MV-4-11 (cell line): ENCODE measurements around the gene PALS1.
A peak's percentile ranks its signal among the peaks of the same experiment; 100 is the strongest.
"Not testable (repeated sequence)": the region's sequence is repeated elsewhere in the genome, so short reads cannot be mapped to it uniquely, and the experiment has no call there.

Experiments
- DNase-seq: peaks from one replicate; lab custom pipeline; 2025; lab: John Stamatoyannopoulos, UW

Gene PALS1

DNA sequence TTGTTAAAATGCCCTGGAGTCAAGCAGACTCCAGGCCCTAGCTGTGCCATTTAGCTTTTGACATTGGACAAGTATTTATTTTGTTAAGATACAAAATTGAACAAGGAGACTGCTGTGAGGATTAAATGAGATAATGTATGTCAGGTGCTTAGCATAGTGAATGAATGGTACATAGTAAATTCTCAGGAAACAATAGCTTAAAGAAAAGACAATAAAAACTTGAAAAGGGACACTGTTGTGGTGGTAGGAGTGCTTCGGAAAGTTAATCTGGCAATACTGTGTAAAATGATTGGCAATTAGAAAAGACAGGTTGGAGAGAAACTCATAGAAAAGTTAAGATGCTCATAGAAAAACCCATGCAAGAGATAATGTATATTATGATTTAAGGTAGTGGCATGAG lies 19.7 kb downstream of the PALS1 start:
- DNase-seq = no peak

DNA sequence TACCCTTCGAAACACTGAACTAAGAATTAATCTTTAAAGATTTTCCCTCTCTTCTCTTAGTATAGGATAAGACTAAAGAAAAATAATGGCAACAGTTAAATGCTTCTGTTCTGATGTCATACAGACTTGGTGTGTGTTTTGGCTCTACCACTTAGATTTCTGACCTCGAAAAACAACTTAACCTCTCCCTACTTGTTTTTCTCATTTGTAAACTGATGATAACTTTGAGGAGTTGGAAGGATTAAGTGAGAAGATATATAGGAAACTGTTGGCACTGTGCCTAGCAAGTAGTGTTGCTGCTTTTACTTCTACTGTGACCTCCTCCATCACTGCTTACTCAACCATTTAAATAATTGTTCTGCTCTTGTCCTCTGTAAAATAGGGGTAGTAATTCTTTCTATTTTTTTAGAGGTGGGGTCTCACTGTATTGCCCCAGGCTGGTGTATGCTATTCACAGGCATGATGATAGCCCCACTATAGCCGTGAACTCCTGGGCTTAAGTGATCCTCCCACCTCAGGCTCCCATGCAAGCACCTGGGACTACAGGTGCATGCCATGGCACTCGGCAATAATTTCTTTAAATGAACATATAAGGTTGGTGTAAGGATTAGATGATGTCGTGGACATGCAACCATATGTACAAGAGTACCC lies 22.4 kb downstream of the PALS1 start:
- no peak for DNase-seq

DNA sequence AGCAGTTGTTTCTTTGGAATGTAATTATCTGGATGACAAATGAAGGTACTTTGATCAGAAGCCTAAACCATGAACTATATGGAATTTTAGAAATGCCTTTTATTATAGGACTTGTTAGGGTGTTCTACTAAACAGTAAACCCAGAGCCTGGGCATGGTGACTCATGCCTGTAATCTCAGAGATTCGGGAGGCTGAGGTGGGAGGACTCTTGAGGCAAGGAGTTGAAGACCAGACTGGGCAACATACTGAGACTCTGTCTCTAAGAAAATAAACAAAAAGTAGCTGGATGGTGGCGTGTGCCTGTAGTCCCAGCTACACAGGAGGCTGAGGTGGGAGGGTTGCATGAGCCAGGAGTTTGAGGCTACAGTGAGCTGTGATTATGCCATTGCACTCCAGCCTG lies 23.9 kb downstream of the PALS1 start:
- DNase-seq = no peak

DNA sequence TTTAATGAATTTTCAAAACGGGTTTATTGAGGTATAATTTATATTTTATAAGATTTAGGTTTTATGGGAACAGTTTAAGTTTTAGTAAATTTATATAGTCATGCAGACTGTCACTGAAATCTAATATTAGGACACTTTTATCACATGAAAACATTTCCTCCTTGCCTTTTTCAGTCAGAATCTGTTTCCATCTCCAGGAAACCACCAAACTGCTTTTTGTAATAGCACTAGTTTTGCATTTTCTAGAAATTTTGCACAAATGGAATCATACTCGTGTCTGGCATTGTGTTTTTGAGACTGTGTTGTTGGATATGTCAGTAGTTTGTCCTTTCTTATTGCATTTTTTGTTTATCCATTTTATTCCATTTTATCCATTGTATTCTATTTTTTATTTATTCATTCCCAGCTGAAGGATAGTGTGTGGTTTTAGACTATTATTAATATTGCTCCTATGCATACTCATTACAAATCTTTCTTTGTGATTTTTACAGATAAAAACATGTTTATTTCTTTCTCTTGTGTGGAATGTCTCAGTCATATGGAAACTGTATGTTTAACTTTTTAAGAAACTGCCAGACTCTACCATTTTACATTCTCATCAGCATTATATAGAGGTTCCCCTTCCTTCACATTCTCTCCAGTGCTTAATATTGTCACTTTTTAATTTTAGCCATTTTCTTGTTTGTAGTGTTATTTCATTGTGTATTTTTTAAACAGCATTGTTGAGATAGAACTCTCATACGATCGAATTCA lies 26.5 kb downstream of the PALS1 start:
- DNase-seq = no peak

DNA sequence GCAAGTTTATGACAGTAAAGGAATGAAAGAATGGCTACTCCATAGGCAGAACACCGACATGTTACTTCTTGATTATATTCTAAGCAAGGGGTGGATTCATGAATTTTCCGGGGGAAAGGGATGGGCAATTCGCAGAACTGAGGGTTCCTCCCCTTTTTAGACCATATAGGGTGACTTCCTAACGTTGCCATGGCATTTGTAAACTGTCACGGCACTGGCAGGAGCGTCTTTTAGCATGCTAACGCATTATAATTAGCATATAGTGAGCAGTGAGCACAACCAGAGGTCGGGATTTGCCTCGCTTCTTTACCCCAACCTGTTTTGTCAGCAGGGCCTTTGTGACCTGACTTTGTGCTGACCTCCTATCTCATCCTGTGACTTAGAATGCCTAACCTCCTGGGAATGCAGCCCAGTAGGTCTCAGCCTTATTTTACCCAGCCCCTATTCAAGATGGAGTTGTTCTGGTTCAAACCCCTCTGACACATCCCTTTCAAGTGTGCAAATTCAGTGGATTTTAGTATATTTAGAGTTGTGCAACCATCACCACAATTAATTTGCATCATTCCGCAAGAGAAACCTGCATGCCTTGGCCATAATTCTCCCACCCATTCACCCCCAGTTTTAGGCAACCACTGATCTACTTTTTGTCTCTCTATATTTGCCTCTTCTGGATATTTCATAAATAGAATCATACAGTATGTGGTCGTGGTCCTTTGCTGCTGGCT lies 27.4 kb downstream of the PALS1 start:
- DNase-seq = no peak

DNA sequence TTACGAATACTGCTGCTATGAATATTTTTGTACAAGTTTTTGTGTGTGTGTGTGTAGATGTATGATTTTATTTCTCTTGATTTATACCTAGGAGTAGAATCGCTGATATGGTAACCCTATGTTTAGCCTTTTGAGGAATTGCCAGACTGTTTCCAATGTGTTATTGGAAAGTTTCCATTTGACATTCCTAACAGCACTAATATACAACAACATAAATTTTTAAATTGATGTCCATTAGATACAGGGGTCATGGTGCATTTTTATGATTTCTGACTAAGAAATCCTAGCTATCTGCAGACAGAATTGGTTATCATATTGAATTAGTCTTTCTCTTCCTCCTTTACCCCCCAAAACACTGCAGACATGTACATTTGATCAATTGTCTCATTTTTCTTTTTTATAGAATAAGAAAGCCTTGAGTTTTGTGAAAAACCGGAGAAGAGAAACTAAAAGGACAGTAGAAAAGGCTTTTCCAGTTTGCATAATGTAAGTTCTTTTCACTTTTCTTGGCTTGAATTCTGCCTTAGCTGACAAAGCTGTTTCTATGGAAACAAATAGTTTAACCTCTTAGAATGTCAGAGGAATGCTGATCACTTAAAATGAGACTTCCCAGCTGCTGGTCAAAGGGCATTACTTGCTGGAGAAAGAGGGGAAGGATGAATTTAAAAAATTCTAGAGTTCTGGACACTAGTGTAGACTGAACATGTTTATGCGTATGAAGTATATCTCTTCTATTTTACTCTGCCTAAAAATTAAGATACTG lies 28.2 kb downstream of the PALS1 start:
- DNase-seq = no peak

DNA sequence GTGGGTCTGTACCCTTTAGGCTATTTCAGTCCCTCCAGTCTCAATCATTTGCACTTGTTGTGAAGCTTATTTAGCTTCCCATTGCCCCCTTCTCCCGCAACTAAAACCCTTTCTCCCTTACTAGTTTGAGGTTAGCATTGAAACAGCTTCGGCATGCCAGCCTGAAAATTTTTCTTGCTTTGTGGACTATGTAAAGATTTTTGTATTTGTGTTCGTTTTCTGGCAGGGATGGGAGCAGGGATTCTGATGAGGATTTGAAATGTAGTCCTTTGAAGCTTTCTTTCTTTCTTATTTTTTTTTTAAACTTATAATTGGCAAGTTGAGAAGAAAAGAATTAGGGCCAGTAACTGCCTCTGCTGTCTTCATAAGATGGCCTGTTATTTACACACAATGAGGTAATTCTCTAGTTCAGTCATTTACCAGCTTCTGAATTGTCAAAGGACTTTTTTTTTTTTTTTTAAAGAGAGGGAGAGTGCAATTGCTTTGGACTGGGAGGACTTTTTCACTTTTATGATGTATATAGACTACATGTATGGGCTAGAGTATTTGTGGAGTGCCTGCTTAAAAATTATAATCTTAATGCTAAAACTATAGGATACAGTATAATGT lies 29.0 kb downstream of the PALS1 start:
- no peak for DNase-seq

DNA sequence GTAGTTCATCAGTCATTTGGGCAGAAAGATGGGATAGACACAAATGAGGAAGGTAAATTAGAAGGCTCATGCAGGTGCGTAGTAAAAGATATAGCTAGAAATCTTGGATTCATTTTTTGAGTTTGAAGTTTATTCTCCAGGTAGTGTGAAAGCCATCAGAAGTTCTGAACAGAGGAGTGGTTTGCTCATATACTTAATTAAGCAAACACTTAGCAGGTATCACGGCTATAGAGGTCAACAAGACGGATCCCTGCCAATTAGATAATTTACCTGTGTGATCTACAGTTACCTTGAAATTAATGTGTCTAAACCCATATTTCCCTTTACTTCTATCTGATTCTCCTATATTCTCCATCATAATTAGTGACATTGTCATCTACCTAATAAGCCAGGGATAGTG lies 29.7 kb downstream of the PALS1 start:
- DNase-seq = no peak

DNA sequence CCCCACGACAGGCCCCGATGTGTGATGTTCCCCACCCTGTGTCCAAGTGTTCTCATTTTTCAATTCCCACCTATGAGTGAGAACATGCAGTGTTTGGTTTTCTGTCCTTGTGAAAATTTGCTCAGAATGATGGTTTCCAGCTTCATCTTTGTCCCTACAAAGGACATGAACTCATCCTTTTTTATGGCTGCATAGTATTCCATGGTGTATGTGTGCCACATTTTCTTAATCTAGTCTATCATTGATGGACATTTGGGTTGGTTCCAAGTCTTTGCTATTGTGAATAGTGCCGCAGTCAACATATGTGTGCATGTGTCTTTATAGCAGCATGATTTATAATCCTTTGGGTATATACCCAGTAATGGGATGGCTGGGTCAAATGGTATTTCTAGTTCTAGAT lies 32.0 kb downstream of the PALS1 start:
- not testable (repeated sequence) for DNase-seq

DNA sequence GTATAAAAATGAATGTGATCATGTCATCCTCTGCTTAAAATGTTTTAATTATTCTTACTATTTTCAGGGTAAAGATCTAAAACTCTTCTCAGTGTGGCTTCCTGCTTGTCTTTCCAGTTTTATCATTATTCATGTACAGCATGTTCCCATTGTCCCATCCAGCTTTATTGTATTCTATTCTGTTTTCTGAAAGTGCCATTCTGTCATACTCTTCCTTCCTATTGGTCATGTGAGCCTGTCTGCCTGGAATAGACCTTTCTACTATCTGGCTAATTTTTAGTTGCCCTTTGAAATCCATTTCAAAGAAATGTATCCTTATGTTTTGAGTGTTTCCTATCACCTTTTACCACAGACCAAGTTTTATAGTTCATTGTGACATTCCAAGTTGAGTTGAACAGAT lies 34.9 kb downstream of the PALS1 start:
- DNase-seq = no peak

DNA sequence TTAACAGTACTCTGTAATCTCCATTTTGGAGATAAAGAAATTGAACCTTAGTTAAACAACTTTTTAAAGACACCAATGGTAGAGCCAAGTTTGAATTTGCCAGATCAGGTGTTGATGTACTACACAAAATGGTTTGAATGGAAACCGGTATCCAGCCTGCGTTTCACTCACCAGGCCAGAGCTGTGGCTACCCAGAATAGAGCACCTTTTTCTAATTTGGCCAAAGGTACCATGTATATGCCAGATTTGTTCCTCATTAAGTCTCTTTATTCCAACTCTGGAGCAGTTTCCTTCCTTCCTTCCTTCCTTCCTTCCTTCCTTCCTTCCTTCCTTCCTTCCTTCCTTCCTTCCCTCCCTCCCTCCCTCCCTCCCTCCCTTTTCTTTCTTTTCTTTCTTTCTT lies 39.3 kb downstream of the PALS1 start:
- no peak for DNase-seq

DNA sequence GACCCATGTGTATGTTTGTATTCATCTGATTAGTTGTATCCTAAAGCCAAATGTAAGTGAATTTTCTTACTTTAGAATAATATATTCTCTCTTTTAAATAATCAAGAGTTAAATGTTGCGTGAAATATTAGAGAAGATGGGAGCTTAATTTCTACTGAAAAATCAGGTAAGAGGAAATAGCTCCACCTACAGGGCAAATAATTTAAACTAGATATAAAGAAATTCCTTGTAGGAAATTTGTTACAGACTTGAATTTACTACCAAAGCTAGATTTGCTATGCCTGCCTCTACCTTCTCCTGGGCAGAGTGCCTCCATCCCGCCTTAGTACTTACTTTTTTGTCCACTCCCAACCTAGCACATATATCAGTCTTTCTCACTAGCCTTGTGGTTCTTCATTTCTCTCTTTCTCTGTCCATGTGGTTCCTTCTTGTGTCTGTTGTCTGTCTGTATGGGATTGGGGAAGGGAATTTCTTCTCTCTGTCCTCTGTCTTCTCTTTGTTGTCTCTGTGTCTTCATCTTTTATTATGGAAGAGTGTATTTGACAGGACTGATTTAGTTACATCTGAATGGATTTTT lies 44.7 kb downstream of the PALS1 start:
- peak; percentile 5 for DNase-seq
